ENCODE measurements around the gene EML3. TPM values are rescaled to one million over a fixed set of nuclear protein-coding genes. Genes with fewer than 3 reads are reported as not detected.

Gene EML3
- total and polyA plus RNA-seq, 2 of the 8 experiments (the other 6 are each of a cell fraction or from before 2014, with no cell fraction given) = 19.2 to 29.9 TPM

GRCh38 chr11:62558669-62559068 lies 53.9 kb downstream of the EML3 start:
- Histone ChIP-seq H3K18ac (ENCODE audit: extremely low read depth, low read length) (no peak overlapping the region), H3K14ac (ENCODE audit: insufficient read length) (no peak overlapping the region), H3K4ac (replicated peaks; ENCODE audit: insufficient read length, low read depth, low read length) (no peak overlapping the region), H3K23ac (ENCODE audit: insufficient read length) (no peak overlapping the region), H3K27ac (ENCODE audit: low read depth, low read length) (no peak overlapping the region), H2AK5ac (ENCODE audit: low read depth, low read length) (no peak overlapping the region), H2BK120ac (replicated peaks; ENCODE audit: low read depth, low read length) (no peak overlapping the region), H2BK20ac (ENCODE audit: low read length) (no peak overlapping the region; the same call in 1 of the 2 replicates), H3K27me3 (replicated peaks in 1 of 4; ENCODE audit: control insufficient read depth in 3 of 4, extremely low read depth in 1 of 4, insufficient read depth in 3 of 4, low read length in 3 of 4) (no peaks in the 10 kb centered on the region), H2BK12ac (ENCODE audit: low read depth, low read length) (no peak overlapping the region), H4K20me1 (replicated peaks in 1 of 2; ENCODE audit: control insufficient read depth in 1 of 2, insufficient read depth in 2 of 2, low read length in 2 of 2) (peaks cover 12 to 34% of the 10 kb centered on the region in 2 experiments), H2AFZ (ENCODE audit: low read length) (no peak overlapping the region), H3K23me2 (ENCODE audit: low read depth, low read length) (no peaks in the 10 kb centered on the region), H3K9ac (replicated peaks in 1 of 4; ENCODE audit: extremely low read depth in 1 of 4, low read depth in 3 of 4, low read length in 3 of 4) (no peak overlapping the region), H2BK5ac (ENCODE audit: low read depth, low read length) (no peak overlapping the region), H3K79me2 (ENCODE audit: control insufficient read depth in 1 of 2, insufficient read depth in 2 of 2, low read length in 2 of 2) (peaks cover 0 to 17% of the 10 kb centered on the region in 2 experiments; a peak in 2 of 4 replicates), H3K79me1 (ENCODE audit: low read depth, low read length) (no peaks in the 10 kb centered on the region), H4K8ac (ENCODE audit: extremely low read depth, insufficient read depth, low read length) (no peak overlapping the region), H4K5ac (ENCODE audit: insufficient read length, low read depth, low read length) (no peak overlapping the region), H2BK15ac (ENCODE audit: low read length) (no peak overlapping the region), H3K36me3 (ENCODE audit: control insufficient read depth in 2 of 4, insufficient read depth in 4 of 4, low read length in 3 of 4) (peaks cover 16 to 47% (median 28%) of the 10 kb centered on the region in 4 experiments), H4K91ac (replicated peaks; ENCODE audit: insufficient read length, low read length) (no peak overlapping the region), H3K4me2 (ENCODE audit: insufficient read depth in 1 of 2, low read depth in 2 of 2, low read length in 2 of 2) (no peak overlapping the region), H3K4me3 (ENCODE audit: extremely low read depth in 1 of 4, insufficient read depth in 2 of 4, low read depth in 3 of 4, low read length in 4 of 4) (no peak overlapping the region), H3K56ac (replicated peaks; ENCODE audit: insufficient read length, low read depth, low read length) (no peak overlapping the region), H3K9me3 (ENCODE audit: insufficient read depth in 2 of 2, low read depth in 1 of 2, low read length in 1 of 2) (no peaks in the 10 kb centered on the region), H3K4me1 (replicated peaks in 1 of 4; ENCODE audit: control insufficient read depth in 3 of 4, insufficient read depth in 4 of 4, low read length in 3 of 4) (peaks cover 26 to 46% (median 30%) of the 10 kb centered on the region in 4 experiments)
- CTCF ChIA-PET (ENCODE audit: partially characterized antibody) = interaction anchor here (0.8 to 10.9 kb wide), 10 partner anchors 8 to 164 kb away, joined by 3 to 161 read pairs (median 27); partner anchors contain the start of gene AHNAK
- POLR2A ChIA-PET (ENCODE audit: partially characterized antibody) = interaction anchor here (0.9 to 20.7 kb wide), 8 partner anchors 1 to 164 kb away, joined by 3 to 336 read pairs (median 8); partner anchors contain the start of genes AHNAK, EEF1G and TUT1
- WGBS, 2 experiments (ENCODE audit: extremely low coverage in 1 of 2, insufficient coverage in 1 of 2, insufficient read length in 1 of 2, insufficient replicate concordance in 2 of 2, low coverage in 1 of 2, low lambda C conversion rate in 2 of 2, missing lambda C conversion rate in 1 of 2) = 92% methylated on average over 8 of the region's 9 CpGs; no CpG with 5 or more reads in 1 of the 2 experiments
- TF ChIP-seq HDAC6 (IDR thresholded peaks at IDR 0.05; ENCODE audit: low read depth, low read length) (no peak), TEAD4 (IDR thresholded peaks at IDR 0.05; ENCODE audit: low read depth, low read length) (no peak), USF2 (IDR thresholded peaks at IDR 0.05; ENCODE audit: low read length) (no peak), GTF2F1 (IDR thresholded peaks at IDR 0.05; ENCODE audit: borderline replicate concordance, low read depth, low read length) (no peak), CHD2 (IDR thresholded peaks at IDR 0.05; ENCODE audit: low read length) (no peak), CREB1 (IDR thresholded peaks at IDR 0.05) (no peak)
- FAIRE-seq = no peak
- no peak for DNase-seq (ENCODE audit: low read depth in 1 of 2, low spot score in 2 of 2)
